ENCODE data around the gene PKP2. TPM values are rescaled to one million over a fixed set of nuclear protein-coding genes. Genes with fewer than 3 reads are reported as not detected.

Gene PKP2
- total and polyA plus RNA-seq, 2 donors (not counting 1 experiment from before 2014, with no cell fraction given), result under 0.01 to 0.15 TPM

DNA sequence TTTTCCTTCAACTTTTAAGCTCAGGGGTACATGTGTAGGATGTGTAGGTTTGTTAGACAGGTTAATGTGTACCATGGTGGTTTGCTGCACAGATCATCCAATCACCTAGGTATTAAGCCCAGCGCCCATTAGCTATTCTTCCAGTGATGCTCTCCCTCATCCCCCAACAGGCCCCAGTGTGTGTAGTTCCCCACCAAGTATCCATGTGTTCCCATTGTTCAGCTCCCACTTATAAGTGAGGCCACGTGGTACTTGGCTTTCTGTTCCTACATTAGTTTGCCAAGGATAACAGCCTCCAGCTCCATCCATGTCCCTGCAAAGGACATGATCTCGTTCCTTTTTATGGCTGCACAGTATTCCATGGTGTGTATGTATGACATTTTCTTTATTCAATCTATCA lies 92.3 kb downstream of the PKP2 start:
- Histone ChIP-seq H3K36me3 (ENCODE audit: control insufficient read depth, insufficient read depth, low read length) (no peaks in the 10 kb centered on the region), H3K9ac (ENCODE audit: insufficient read depth, low read length) (no peak overlapping the region), H2AFZ (ENCODE audit: low read length) (no peak overlapping the region), H4K20me1 (ENCODE audit: control insufficient read depth, extremely low read depth, insufficient read depth, low read length) (no peaks in the 10 kb centered on the region), H3K4me1 (ENCODE audit: control insufficient read depth, extremely low read depth, insufficient read depth, low read length) (no peaks in the 10 kb centered on the region), H3K9me3 (ENCODE audit: control insufficient read depth, insufficient read depth, low read depth, low read length) (no peaks in the 10 kb centered on the region), H3K27ac (ENCODE audit: insufficient read depth, low read length) (no peak overlapping the region), H3K4me3 (replicated peaks in 1 of 4; ENCODE audit: control extremely low read depth in 1 of 4, insufficient read depth in 1 of 4, low read depth in 3 of 4, low read length in 4 of 4) (no peak overlapping the region), H3K4me2 (ENCODE audit: extremely low read depth, insufficient read depth, low read length) (no peak overlapping the region), H3K27me3 (ENCODE audit: control insufficient read depth, insufficient read depth, low read length) (no peaks in the 10 kb centered on the region), H3K79me2 (ENCODE audit: control insufficient read depth, insufficient read depth, low read length) (no peaks in the 10 kb centered on the region)
- DNase-seq (ENCODE audit: low read depth in 2 of 2), result no peak
- TF ChIP-seq EZH2 (IDR thresholded peaks at IDR 0.05; ENCODE audit: low read length, missing control alignments), result no peak
- TF ChIP-seq, protein P1, sequence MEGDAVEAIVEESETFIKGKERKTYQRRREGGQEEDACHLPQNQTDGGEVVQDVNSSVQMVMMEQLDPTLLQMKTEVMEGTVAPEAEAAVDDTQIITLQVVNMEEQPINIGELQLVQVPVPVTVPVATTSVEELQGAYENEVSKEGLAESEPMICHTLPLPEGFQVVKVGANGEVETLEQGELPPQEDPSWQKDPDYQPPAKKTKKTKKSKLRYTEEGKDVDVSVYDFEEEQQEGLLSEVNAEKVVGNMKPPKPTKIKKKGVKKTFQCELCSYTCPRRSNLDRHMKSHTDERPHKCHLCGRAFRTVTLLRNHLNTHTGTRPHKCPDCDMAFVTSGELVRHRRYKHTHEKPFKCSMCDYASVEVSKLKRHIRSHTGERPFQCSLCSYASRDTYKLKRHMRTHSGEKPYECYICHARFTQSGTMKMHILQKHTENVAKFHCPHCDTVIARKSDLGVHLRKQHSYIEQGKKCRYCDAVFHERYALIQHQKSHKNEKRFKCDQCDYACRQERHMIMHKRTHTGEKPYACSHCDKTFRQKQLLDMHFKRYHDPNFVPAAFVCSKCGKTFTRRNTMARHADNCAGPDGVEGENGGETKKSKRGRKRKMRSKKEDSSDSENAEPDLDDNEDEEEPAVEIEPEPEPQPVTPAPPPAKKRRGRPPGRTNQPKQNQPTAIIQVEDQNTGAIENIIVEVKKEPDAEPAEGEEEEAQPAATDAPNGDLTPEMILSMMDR (conservative IDR thresholded peaks at IDR 0.05 in 1 of 2, IDR thresholded peaks at IDR 0.05 in 1 of 2; ENCODE audit: low read depth in 1 of 2, low read length in 2 of 2), result no peak

DNA sequence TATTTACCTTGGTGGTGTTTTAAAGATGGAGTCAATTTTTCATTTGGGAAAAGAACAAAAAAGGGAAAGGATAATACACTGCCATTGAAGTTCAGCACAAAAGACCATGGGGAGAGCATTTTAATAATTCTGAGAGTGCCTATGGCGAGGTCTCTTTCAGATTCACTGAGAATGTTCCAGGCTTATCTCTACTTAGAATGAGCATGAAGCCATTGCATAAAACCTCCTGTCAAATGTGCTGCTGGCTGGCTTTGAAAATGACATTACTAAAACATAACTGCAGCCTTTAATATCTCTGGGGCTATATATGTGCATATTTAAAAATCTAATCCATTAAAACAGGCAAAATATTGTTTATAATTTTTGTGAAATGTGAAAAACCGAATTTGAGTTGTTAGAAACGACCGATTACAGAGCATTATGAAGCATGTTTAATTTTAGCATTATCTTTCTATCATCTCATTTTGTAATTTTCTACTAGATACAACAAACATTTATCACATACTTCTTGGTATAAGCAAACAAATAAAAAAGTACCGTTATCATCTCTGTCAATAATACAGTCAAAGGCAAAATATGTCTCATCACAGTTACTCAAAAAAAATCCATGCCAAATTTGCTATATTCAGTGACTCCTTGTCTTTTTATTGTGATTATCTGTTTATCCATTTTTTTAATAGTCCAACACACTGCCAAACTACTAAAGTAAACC lies 95.2 kb downstream of the PKP2 start:
- DNase-seq (ENCODE audit: low read depth in 2 of 2), result no peak
- no peak overlapping the region for H2AFZ ChIP-seq (ENCODE audit: low read length)
- H3K27ac ChIP-seq (ENCODE audit: insufficient read depth, low read length), result no peak overlapping the region
- H3K4me1 ChIP-seq (ENCODE audit: control insufficient read depth, extremely low read depth, insufficient read depth, low read length), result no peaks in the 10 kb centered on the region
- no peaks in the 10 kb centered on the region for H3K9me3 ChIP-seq (ENCODE audit: control insufficient read depth, insufficient read depth, low read depth, low read length)
- no peaks in the 10 kb centered on the region for H3K79me2 ChIP-seq (ENCODE audit: control insufficient read depth, insufficient read depth, low read length)
- no peaks in the 10 kb centered on the region for H3K36me3 ChIP-seq (ENCODE audit: control insufficient read depth, insufficient read depth, low read length)
- no peak overlapping the region for H3K4me3 ChIP-seq (replicated peaks in 1 of 4; ENCODE audit: control extremely low read depth in 1 of 4, insufficient read depth in 1 of 4, low read depth in 3 of 4, low read length in 4 of 4)
- no peaks in the 10 kb centered on the region for H3K27me3 ChIP-seq (ENCODE audit: control insufficient read depth, insufficient read depth, low read length)
- H3K9ac ChIP-seq (ENCODE audit: insufficient read depth, low read length), result no peak overlapping the region
- no peak for TF ChIP-seq EZH2 (IDR thresholded peaks at IDR 0.05; ENCODE audit: low read length, missing control alignments)
- TF ChIP-seq, protein P1 (conservative IDR thresholded peaks at IDR 0.05 in 1 of 2, IDR thresholded peaks at IDR 0.05 in 1 of 2; ENCODE audit: low read depth in 1 of 2, low read length in 2 of 2), result no peak
- H4K20me1 ChIP-seq (ENCODE audit: control insufficient read depth, extremely low read depth, insufficient read depth, low read length), result no peaks in the 10 kb centered on the region
- no peak overlapping the region for H3K4me2 ChIP-seq (ENCODE audit: extremely low read depth, insufficient read depth, low read length)

DNA sequence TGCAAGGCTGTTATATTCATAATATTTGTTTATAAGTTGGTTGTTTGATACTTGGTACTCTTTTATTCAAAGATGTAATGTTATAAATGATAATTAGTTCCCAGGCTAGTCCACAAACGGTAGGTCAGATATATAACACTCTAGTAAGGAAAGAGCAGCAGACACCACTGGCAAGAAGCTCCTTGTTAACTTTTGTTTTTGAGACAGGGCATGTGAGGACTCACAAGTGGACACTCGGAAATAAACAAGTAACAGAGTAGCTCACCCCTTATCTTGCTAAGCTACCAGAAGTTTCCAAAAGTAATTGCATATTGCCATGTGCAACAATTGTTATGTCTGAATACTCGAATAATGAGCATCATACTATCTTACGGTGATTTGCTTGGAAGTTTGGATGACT lies 102.3 kb downstream of the PKP2 start:
- no peaks in the 10 kb centered on the region for H3K79me2 ChIP-seq (ENCODE audit: control insufficient read depth, insufficient read depth, low read length)
- no peaks in the 10 kb centered on the region for H3K4me1 ChIP-seq (ENCODE audit: control insufficient read depth, extremely low read depth, insufficient read depth, low read length)
- H3K9ac ChIP-seq (ENCODE audit: insufficient read depth, low read length), result no peak overlapping the region
- no peaks in the 10 kb centered on the region for H3K9me3 ChIP-seq (ENCODE audit: control insufficient read depth, insufficient read depth, low read depth, low read length)
- H2AFZ ChIP-seq (ENCODE audit: low read length), result no peak overlapping the region
- H3K27me3 ChIP-seq (ENCODE audit: control insufficient read depth, insufficient read depth, low read length), result no peaks in the 10 kb centered on the region
- no peak overlapping the region for H3K27ac ChIP-seq (ENCODE audit: insufficient read depth, low read length)
- DNase-seq (ENCODE audit: low read depth in 2 of 2), result no peak
- H4K20me1 ChIP-seq (ENCODE audit: control insufficient read depth, extremely low read depth, insufficient read depth, low read length), result no peaks in the 10 kb centered on the region
- no peak overlapping the region for H3K4me3 ChIP-seq (replicated peaks in 1 of 4; ENCODE audit: control extremely low read depth in 1 of 4, insufficient read depth in 1 of 4, low read depth in 3 of 4, low read length in 4 of 4)
- H3K36me3 ChIP-seq (ENCODE audit: control insufficient read depth, insufficient read depth, low read length), result no peaks in the 10 kb centered on the region
- TF ChIP-seq, protein P1 (conservative IDR thresholded peaks at IDR 0.05 in 1 of 2, IDR thresholded peaks at IDR 0.05 in 1 of 2; ENCODE audit: low read depth in 1 of 2, low read length in 2 of 2), result no peak
- H3K4me2 ChIP-seq (ENCODE audit: extremely low read depth, insufficient read depth, low read length), result no peak overlapping the region

Measured in fibroblast of lung (primary cell).